IMR-90 (cell line): ENCODE data around the gene OVOL1. TPM values are rescaled to one million over a fixed set of nuclear protein-coding genes. Genes with fewer than 3 reads are reported as not detected.

Source experiments
- ATAC-seq: fragments of 200-7000 bp; cut with Tn5 transposase; 2 replicates; pipeline ENCODE4 v1.9.1; 2020; ENCODE audit warnings: low read depth, mild to moderate bottlenecking, moderate library complexity
- BruUV-seq: library from RNA; stranded (reverse); fragments of 400-500 nt; replicated peaks from 2 replicates; lab custom pipeline; 2021; lab: Mats Ljungman, UMichigan
- CTCF ChIA-PET: fragments of 300-600 bp; formaldehyde crosslinking; extraction: SDS; loops from one replicate; lab custom pipeline; 2021; ENCODE audit warnings: antibody characterized with exemption; lab: Yijun Ruan, JAX
- POLR2A ChIA-PET: fragments of 300-600 bp; sonication (Branson Sonifier 250); formaldehyde crosslinking; loops from one replicate; lab custom pipeline; 2022; ENCODE audit warnings: antibody characterized with exemption; ENCODE audit not compliant: unreplicated experiment; lab: Charles Lee
- DNase-seq: peaks from one replicate; pipeline ENCODE4 v3.0.0; 2013
- H2AFZ ChIP-seq: replicated peaks from 2 replicates; pipeline ENCODE3; 2013; ENCODE audit warnings: low read length, mild to moderate bottlenecking; ENCODE audit not compliant: poor library complexity
- H2AK5ac ChIP-seq: 2 replicates; pipeline ENCODE4 v1.6.1; 2013; ENCODE audit warnings: low read depth, low read length, inconsistent platforms
- H2AK9ac ChIP-seq: replicated peaks from 2 replicates; pipeline ENCODE3; 2013; ENCODE audit warnings: mild to moderate bottlenecking, low read depth, low read length, moderate library complexity; ENCODE audit not compliant: poor library complexity
- H2BK120ac ChIP-seq: 2 replicates; pipeline ENCODE4 v1.6.1; 2013; ENCODE audit warnings: low read depth, low read length, inconsistent platforms
- H2BK15ac ChIP-seq: 3 replicates; pipeline ENCODE4 v1.6.1; 2013; ENCODE audit warnings: low read depth, low read length, inconsistent platforms
- H2BK20ac ChIP-seq: 2 replicates; pipeline ENCODE4 v1.6.1; 2013; ENCODE audit warnings: low read depth, mild to moderate bottlenecking, inconsistent platforms, low read length, moderate library complexity
- H2BK5ac ChIP-seq: 2 replicates; pipeline ENCODE4 v1.6.1; 2013; ENCODE audit warnings: mild to moderate bottlenecking, low read depth, low read length, inconsistent platforms; ENCODE audit not compliant: poor library complexity, severe bottlenecking
- H3K14ac ChIP-seq: replicated peaks from 2 replicates; pipeline ENCODE4 v1.6.1; 2013; ENCODE audit warnings: low read depth, low read length, inconsistent platforms
- H3K18ac ChIP-seq: 2 replicates; pipeline ENCODE4 v1.6.1; 2013; ENCODE audit warnings: low read depth, low read length, control low read depth
- H3K23ac ChIP-seq: 2 replicates; pipeline ENCODE4 v1.6.1; 2013; ENCODE audit warnings: low read depth, low read length, inconsistent platforms
- H3K27ac ChIP-seq: 2 replicates; pipeline ENCODE4 v1.5.1; 2013; ENCODE audit warnings: mild to moderate bottlenecking, control low read depth, low read length; ENCODE audit not compliant: insufficient read depth
- H3K27me3 ChIP-seq: 2 replicates; pipeline ENCODE4 v1.6.1; 2013; ENCODE audit warnings: low read length; ENCODE audit not compliant: control insufficient read depth, insufficient read depth
- H3K36me3 ChIP-seq: 2 replicates; pipeline ENCODE4 v1.6.1; 2013; ENCODE audit warnings: low read length, mixed read lengths; ENCODE audit not compliant: control insufficient read depth, insufficient read depth
- H3K4ac ChIP-seq: 2 replicates; pipeline ENCODE4 v1.6.1; 2013; ENCODE audit warnings: low read depth, low read length, inconsistent platforms
- H3K4me1 ChIP-seq: 2 replicates; pipeline ENCODE4 v1.6.1; 2013; ENCODE audit warnings: low read length, mixed read lengths; ENCODE audit not compliant: control insufficient read depth, insufficient read depth
- H3K4me2 ChIP-seq: 2 replicates; pipeline ENCODE4 v1.6.1; 2013; ENCODE audit warnings: low read depth, mild to moderate bottlenecking, control low read depth, low read length, moderate library complexity
- H3K4me3 ChIP-seq: 2 replicates; pipeline ENCODE4 v1.5.1; 2013; ENCODE audit warnings: low read depth, mild to moderate bottlenecking, control low read depth, low read length, moderate library complexity; ENCODE audit not compliant: insufficient read depth
- H3K56ac ChIP-seq: 2 replicates; pipeline ENCODE4 v1.6.1; 2013; ENCODE audit warnings: low read length, inconsistent platforms; ENCODE audit not compliant: insufficient read depth; ENCODE audit errors: extremely low read depth
- H3K79me1 ChIP-seq, 2 experiments: 2 replicates each; pipeline ENCODE4 v1.6.1; 2013; ENCODE audit warnings: low read length in 2 of 2, inconsistent platforms in 1 of 2, low read depth in 1 of 2
- H3K9ac ChIP-seq: 2 replicates; pipeline ENCODE4 v1.6.1; 2013; ENCODE audit warnings: low read depth, low read length, control low read depth
- H3K9me1 ChIP-seq: 2 replicates; pipeline ENCODE4 v1.6.1; 2013; ENCODE audit warnings: low read length, inconsistent platforms; ENCODE audit not compliant: insufficient read depth
- H3K9me3 ChIP-seq: 2 replicates; pipeline ENCODE4 v1.6.1; 2013; ENCODE audit warnings: low read length; ENCODE audit not compliant: control insufficient read depth, insufficient read depth
- H4K20me1 ChIP-seq: 2 replicates; pipeline ENCODE4 v1.6.1; 2013; ENCODE audit warnings: low read length, inconsistent platforms; ENCODE audit not compliant: insufficient read depth
- H4K5ac ChIP-seq: 2 replicates; pipeline ENCODE4 v1.6.1; 2013; ENCODE audit warnings: mild to moderate bottlenecking, low read depth, low read length, control low read depth
- H4K8ac ChIP-seq, 2 experiments: 2 replicates each; pipeline ENCODE4 v1.6.1; 2013; ENCODE audit warnings: low read depth in 2 of 2, low read length in 2 of 2, control low read depth in 1 of 2, inconsistent platforms in 1 of 2
- H4K91ac ChIP-seq: 2 replicates; pipeline ENCODE4 v1.6.1; 2013; ENCODE audit warnings: low read depth, low read length, inconsistent platforms; ENCODE audit not compliant: insufficient read depth
- BHLHE40 ChIP-seq: fragments of 150-350 bp; IDR thresholded peaks from 2 replicates; pipeline ENCODE4 v1.6.1; 2016; ENCODE audit warnings: mild to moderate bottlenecking, low read depth, low read length
- CEBPB ChIP-seq: IDR thresholded peaks from 2 replicates; pipeline ENCODE4 v1.6.1; 2012; ENCODE audit warnings: low read depth, low read length, improper control_type of control experiment
- CHD1 ChIP-seq: IDR thresholded peaks from 2 replicates; pipeline ENCODE4 v1.6.1; 2012; ENCODE audit warnings: low read depth, low read length, improper control_type of control experiment
- FOS ChIP-seq: fragments of 150-350 bp; IDR thresholded peaks from 2 replicates; pipeline ENCODE4 v1.6.1; 2016; ENCODE audit warnings: low read depth, low read length
- MAFK ChIP-seq: IDR thresholded peaks from 2 replicates; pipeline ENCODE4 v1.6.1; 2012; ENCODE audit warnings: low read depth, low read length, improper control_type of control experiment
- MAZ ChIP-seq: IDR thresholded peaks from 2 replicates; pipeline ENCODE4 v1.6.1; 2012; ENCODE audit warnings: low read depth, mild to moderate bottlenecking, low read length, improper control_type of control experiment, moderate library complexity, borderline replicate concordance
- MXI1 ChIP-seq: IDR thresholded peaks from 2 replicates; pipeline ENCODE4 v1.6.1; 2012; ENCODE audit warnings: low read depth, mild to moderate bottlenecking, low read length, moderate library complexity, borderline replicate concordance
- NFE2L2 ChIP-seq: fragments of 150-350 bp; IDR thresholded peaks from 2 replicates; pipeline ENCODE4 v1.6.1; 2016; ENCODE audit warnings: low read depth, mild to moderate bottlenecking, low read length
- POLR2A ChIP-seq: IDR thresholded peaks from 2 replicates; pipeline ENCODE4 v1.6.1; 2012; ENCODE audit warnings: mild to moderate bottlenecking, low read depth, low read length
- RAD21 ChIP-seq: IDR thresholded peaks from 2 replicates; pipeline ENCODE4 v1.6.1; 2012; ENCODE audit warnings: low read length, improper control_type of control experiment
- RCOR1 ChIP-seq: IDR thresholded peaks from 2 replicates; pipeline ENCODE4 v1.6.1; 2012; ENCODE audit warnings: mild to moderate bottlenecking, low read length, improper control_type of control experiment; ENCODE audit not compliant: insufficient replicate concordance
- RFX5 ChIP-seq: IDR thresholded peaks from 2 replicates; pipeline ENCODE4 v1.8.0; 2012; ENCODE audit warnings: low read depth, mild to moderate bottlenecking, low read length, moderate library complexity
- SMC3 ChIP-seq: fragments of 150-350 bp; IDR thresholded peaks from 2 replicates; pipeline ENCODE4 v1.6.1; 2016; ENCODE audit warnings: low read depth, mild to moderate bottlenecking, antibody characterized with exemption, low read length, moderate library complexity
- WGBS, 2 experiments: methylation state at CpG; one replicate each; pipeline versions ENCODE4 v1.1.5 to v1.1.7; 2013; ENCODE audit warnings: missing lambda C conversion rate in 2 of 2; ENCODE audit not compliant: insufficient read length in 1 of 2; ENCODE audit errors: extremely low coverage in 2 of 2; 5-methylcytosine and 5-hydroxymethylcytosine counted together
- dilution Hi-C: fragments of 300-500 bp; cut with HindIII; formaldehyde crosslinking; loops from one replicate; pipeline ENCODE4 v1.14.3; 2018; ENCODE audit warnings: low sequenced_read_pairs; ENCODE audit not compliant: unreplicated experiment
- in situ Hi-C: fragments of 300-500 bp; cut with MboI; formaldehyde crosslinking; loops from 3 replicates; pipeline ENCODE4 v1.14.3; 2019; ENCODE audit warnings: low sequenced_read_pairs, inconsistent platforms, mixed read lengths
- intact Hi-C: fragments of 100-400 bp; cut with micrococcal nuclease; formaldehyde crosslinking; loops from 2 replicates; pipeline ENCODE4 v1.10.0; 2022
- polyA plus RNA-seq, 3 experiments: library from polyadenylated mRNA; depleted of rRNA; stranded (reverse); fragments of >200 nt; gene quantifications; 2 replicates each; pipeline ENCODE4 v1.2.3, GENCODE V29; 2012; ENCODE audit warnings: low replicate concordance in 1 of 3
- total RNA-seq: library from RNA; depleted of rRNA; stranded (reverse); fragments of >200 nt; gene quantifications from 2 replicates; pipeline ENCODE4 v1.2.3, GENCODE V29; 2012
- TF ChIP-seq, protein P1 (sequence below): fragments of 150-350 bp; IDR thresholded peaks from 2 replicates; pipeline ENCODE4 v1.6.1; 2016; ENCODE audit warnings: low read depth, mild to moderate bottlenecking, low read length, moderate library complexity, borderline replicate concordance
- TF ChIP-seq, protein P2 (sequence below): conservative IDR thresholded peaks from 2 replicates; pipeline ENCODE4 v1.5.1; 2012; ENCODE audit warnings: mild to moderate bottlenecking, low read depth, low read length, improper control_type of control experiment
- TF ChIP-seq, protein P3 (sequence below): fragments of 150-350 bp; IDR thresholded peaks from 2 replicates; pipeline ENCODE4 v1.6.1; 2017; ENCODE audit warnings: mild to moderate bottlenecking, antibody characterized with exemption, low read length, low read depth

Gene OVOL1
- total and polyA plus RNA-seq, 2 of the 4 experiments (the other 2 are of a cell fraction) = not detected

DNA sequence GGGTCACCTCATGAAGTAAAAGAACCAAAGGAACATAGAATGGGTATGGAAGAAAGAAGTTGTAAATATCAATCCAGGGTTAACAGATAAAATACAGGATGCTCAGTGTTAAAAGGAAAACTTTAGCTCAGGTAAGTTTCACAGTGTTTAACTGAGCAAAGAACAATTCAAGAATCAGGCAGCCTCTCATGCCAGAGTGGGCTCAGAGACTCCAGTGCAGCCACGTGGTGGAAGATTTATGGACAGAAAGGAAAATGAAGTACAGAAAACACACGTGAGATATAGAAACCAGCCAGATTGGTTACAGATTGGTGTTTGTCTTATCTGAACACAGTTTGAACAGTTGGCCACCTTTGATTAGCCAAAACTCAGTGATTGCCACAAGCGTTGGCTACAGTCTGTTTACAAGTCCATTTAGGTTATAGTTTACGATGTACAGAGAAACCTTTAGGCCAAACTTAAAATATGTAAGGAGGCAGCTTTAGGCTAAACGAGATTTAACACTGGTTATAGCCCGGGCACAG, 15.2 kb upstream of the OVOL1 start:
- no peaks in the 10 kb centered on the region for H3K4me1 ChIP-seq
- H3K56ac ChIP-seq = no peak overlapping the region
- no peak overlapping the region for H3K18ac ChIP-seq
- H3K4me2 ChIP-seq = no peak overlapping the region
- H2BK15ac ChIP-seq = no peak overlapping the region
- H3K36me3 ChIP-seq = no peaks in the 10 kb centered on the region; the same call in 1 of the 2 replicates
- ATAC-seq (no peak), DNase-seq (no peak)
- peaks cover 14 to 32% of the 10 kb centered on the region in 2 experiments for H3K79me1 ChIP-seq
- no peak overlapping the region for H2BK5ac ChIP-seq
- no peak overlapping the region for H2BK20ac ChIP-seq
- no TSS peak for BruUV-seq
- H2AFZ ChIP-seq = no peak overlapping the region
- H4K8ac ChIP-seq = no peak overlapping the region
- intact Hi-C loops = no loop called here
- no peak overlapping the region for H4K5ac ChIP-seq
- no peak overlapping the region for H3K23ac ChIP-seq
- H2AK9ac ChIP-seq = no peak overlapping the region
- 13% methylated on average over 2 of the region's 6 CpGs; no CpG with 5 or more reads in 1 of the 2 experiments for WGBS, 2 experiments
- H3K14ac ChIP-seq = no peak overlapping the region
- peaks cover 11% of the 10 kb centered on the region; the same call in 1 of the 2 replicates for H4K20me1 ChIP-seq
- no peak overlapping the region for H2AK5ac ChIP-seq
- H3K4ac ChIP-seq = no peak overlapping the region
- POLR2A ChIA-PET = no interaction called here
- CTCF ChIA-PET = no interaction called here
- H2BK120ac ChIP-seq = no peak overlapping the region
- H3K27me3 ChIP-seq = no peaks in the 10 kb centered on the region
- no peak overlapping the region for H3K9ac ChIP-seq
- H3K27ac ChIP-seq = no peak overlapping the region
- in situ Hi-C loops = no loop called here
- no peak overlapping the region for H4K91ac ChIP-seq
- no peaks in the 10 kb centered on the region for H3K9me3 ChIP-seq
- dilution Hi-C loops = no loop called here
- H3K4me3 ChIP-seq = no peak overlapping the region
- TF ChIP-seq RAD21 (no peak), CEBPB (no peak), NFE2L2 (no peak), MAZ (no peak), FOS (no peak), CHD1 (no peak), RCOR1 (no peak), MXI1 (no peak), BHLHE40 (no peak), SMC3 (no peak), MAFK (no peak), POLR2A (no peak), RFX5 (no peak)
- TF ChIP-seq, protein P1, sequence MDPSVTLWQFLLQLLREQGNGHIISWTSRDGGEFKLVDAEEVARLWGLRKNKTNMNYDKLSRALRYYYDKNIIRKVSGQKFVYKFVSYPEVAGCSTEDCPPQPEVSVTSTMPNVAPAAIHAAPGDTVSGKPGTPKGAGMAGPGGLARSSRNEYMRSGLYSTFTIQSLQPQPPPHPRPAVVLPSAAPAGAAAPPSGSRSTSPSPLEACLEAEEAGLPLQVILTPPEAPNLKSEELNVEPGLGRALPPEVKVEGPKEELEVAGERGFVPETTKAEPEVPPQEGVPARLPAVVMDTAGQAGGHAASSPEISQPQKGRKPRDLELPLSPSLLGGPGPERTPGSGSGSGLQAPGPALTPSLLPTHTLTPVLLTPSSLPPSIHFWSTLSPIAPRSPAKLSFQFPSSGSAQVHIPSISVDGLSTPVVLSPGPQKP = no peak
- TF ChIP-seq, protein P2, sequence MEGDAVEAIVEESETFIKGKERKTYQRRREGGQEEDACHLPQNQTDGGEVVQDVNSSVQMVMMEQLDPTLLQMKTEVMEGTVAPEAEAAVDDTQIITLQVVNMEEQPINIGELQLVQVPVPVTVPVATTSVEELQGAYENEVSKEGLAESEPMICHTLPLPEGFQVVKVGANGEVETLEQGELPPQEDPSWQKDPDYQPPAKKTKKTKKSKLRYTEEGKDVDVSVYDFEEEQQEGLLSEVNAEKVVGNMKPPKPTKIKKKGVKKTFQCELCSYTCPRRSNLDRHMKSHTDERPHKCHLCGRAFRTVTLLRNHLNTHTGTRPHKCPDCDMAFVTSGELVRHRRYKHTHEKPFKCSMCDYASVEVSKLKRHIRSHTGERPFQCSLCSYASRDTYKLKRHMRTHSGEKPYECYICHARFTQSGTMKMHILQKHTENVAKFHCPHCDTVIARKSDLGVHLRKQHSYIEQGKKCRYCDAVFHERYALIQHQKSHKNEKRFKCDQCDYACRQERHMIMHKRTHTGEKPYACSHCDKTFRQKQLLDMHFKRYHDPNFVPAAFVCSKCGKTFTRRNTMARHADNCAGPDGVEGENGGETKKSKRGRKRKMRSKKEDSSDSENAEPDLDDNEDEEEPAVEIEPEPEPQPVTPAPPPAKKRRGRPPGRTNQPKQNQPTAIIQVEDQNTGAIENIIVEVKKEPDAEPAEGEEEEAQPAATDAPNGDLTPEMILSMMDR = no peak
- TF ChIP-seq, protein P3, sequence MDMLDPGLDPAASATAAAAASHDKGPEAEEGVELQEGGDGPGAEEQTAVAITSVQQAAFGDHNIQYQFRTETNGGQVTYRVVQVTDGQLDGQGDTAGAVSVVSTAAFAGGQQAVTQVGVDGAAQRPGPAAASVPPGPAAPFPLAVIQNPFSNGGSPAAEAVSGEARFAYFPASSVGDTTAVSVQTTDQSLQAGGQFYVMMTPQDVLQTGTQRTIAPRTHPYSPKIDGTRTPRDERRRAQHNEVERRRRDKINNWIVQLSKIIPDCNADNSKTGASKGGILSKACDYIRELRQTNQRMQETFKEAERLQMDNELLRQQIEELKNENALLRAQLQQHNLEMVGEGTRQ = no peak
- peaks cover 3% of the 10 kb centered on the region for H3K9me1 ChIP-seq
